HUES6 (cell line): ENCODE data around the gene PPIL4.

Source experiments
- H3K27ac ChIP-seq: 2 replicates; pipeline ENCODE4 v1.7.0; 2013; ENCODE audit warnings: low read depth, mild to moderate bottlenecking, low read length, inconsistent platforms
- H3K27me3 ChIP-seq: 2 replicates; pipeline ENCODE4 v1.6.1; 2013; ENCODE audit warnings: low read length; ENCODE audit not compliant: control insufficient read depth, insufficient read depth
- H3K36me3 ChIP-seq: 2 replicates; pipeline ENCODE4 v1.6.1; 2013; ENCODE audit warnings: low read length; ENCODE audit not compliant: control insufficient read depth, insufficient read depth
- H3K4me1 ChIP-seq: 2 replicates; pipeline ENCODE4 v1.6.1; 2013; ENCODE audit warnings: low read length; ENCODE audit not compliant: control insufficient read depth, insufficient read depth
- H3K4me3 ChIP-seq: 2 replicates; pipeline ENCODE4 v1.5.1; 2013; ENCODE audit warnings: low read depth, low read length
- H3K9ac ChIP-seq: one replicate; pipeline ENCODE4 v1.6.1; 2013; ENCODE audit warnings: mild to moderate bottlenecking, low read length
- H3K9me3 ChIP-seq: 2 replicates; pipeline ENCODE4 v1.6.1; 2013; ENCODE audit warnings: low read depth, low read length; ENCODE audit not compliant: control insufficient read depth, insufficient read depth

The PPIL4 gene

DNA sequence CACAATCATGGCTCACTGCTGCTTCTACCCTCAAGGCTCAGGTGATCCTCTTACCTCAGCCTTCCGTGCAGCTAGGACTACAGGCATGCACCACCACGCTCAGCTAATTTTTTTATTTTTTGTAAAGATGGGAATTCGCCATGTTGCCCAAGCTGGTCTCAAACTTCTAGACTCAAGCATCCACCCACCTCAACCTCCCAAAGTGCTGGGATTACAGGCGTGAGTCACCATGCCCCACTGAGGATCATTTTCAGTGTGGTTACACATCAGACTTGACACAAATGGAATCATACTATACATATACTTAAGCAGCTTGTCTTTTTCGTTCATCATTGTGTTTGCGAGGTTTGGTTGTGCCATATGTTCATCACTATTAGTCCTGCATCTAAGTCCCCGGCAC, 87.6 kb downstream of the PPIL4 start:
- Histone ChIP-seq H3K4me3 (no peak overlapping the region), H3K36me3 (no peaks in the 10 kb centered on the region), H3K27ac (no peak overlapping the region), H3K27me3 (no peaks in the 10 kb centered on the region), H3K4me1 (no peaks in the 10 kb centered on the region), H3K9me3 (no peaks in the 10 kb centered on the region), H3K9ac (no peak overlapping the region)

GRCh38 chr6:149457316-149457884, 88.4 kb downstream of the PPIL4 start:
- Histone ChIP-seq H3K4me1 (no peaks in the 10 kb centered on the region), H3K9ac (no peak overlapping the region), H3K4me3 (no peak overlapping the region), H3K36me3 (no peaks in the 10 kb centered on the region), H3K27me3 (peaks cover 5% of the 10 kb centered on the region), H3K9me3 (no peaks in the 10 kb centered on the region), H3K27ac (no peak overlapping the region)

DNA sequence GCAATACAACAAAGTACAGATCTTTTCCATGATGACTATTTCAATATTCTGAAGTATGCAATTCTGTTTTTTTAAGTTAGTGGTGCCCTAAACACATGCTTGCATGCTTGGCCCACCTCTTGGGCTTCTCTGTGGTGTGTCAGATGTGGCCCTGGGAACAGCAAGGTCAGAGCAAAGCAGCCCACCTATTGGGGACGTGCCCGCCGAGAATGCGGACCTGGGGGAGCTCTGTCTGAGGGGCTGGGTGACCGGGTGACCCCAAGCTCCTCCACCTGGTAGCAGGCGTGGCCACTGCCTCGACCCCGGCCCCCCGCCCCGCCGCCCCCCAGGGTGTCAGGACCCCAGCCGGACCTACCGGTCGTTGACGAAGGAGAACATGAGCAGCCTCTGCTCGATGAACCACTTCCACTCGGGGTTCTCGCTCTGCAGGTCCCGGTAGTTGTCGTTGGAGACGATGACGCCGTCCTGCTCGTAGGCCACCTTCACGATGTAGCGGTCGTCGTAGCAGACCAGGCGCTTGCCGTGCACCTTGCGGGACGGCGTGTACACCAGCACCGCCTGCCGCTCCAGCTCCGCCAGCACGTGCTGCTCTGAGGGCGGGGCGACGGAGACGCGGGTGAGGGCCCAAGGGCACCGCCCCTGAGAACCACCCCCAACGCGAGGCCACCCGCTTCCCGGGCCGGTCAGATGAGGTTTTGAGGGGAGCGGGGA, 89.4 kb downstream of the PPIL4 start:
- no peak overlapping the region for H3K9ac ChIP-seq
- 0 out of 2 replicates have a peak, but pooled peaks cover 3% of the 10 kb centered on the region for H3K4me1 ChIP-seq
- no peak overlapping the region for H3K27ac ChIP-seq
- peaks cover 14% of the 10 kb centered on the region for H3K27me3 ChIP-seq
- H3K9me3 ChIP-seq: no peaks in the 10 kb centered on the region
- no peaks in the 10 kb centered on the region for H3K36me3 ChIP-seq
- no peak overlapping the region for H3K4me3 ChIP-seq

DNA sequence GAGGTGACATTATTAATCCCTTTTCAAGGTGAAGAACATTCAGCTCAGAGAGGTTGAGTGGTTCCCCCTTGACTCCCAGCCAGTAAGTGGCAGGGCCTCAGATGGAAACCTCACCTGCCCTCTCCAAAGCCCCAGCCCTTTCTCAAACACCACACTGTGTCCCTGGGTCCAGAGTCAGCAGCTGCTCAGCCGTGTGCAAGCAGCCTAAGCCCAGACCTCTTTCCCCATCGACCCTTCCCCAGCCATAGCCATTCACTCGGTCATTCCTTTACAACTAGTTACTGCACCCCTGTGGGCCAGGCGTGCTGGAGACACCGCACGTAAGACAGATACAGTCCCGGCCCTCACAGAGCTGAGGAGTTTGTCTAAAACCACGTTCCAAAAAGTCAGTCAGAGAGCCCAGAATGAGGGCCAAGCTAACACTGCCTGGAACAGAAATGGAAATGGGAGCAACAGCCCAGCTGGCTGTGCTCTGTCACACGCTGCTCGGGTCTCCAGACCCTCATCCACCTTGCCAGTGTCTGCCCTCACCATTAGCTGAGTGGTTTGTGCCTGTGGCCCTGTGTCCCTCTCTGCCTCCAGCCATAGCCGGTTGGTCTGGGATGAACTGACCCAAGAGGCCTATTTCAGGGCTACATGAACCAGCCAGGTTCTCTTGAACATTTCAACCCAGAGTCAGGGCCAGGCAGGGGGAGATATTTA, 90.7 kb downstream of the PPIL4 start:
- Histone ChIP-seq H3K36me3 (no peaks in the 10 kb centered on the region), H3K9me3 (no peaks in the 10 kb centered on the region), H3K9ac (no peak overlapping the region), H3K27ac (no peak overlapping the region), H3K27me3 (peaks cover 27% of the 10 kb centered on the region), H3K4me1 (0 out of 2 replicates have a peak, but pooled peaks cover 3% of the 10 kb centered on the region), H3K4me3 (no peak overlapping the region)
